A549 treated with RU486 at 1 μM for 4 hours (cell line): ENCODE data around the gene PHLDA1. TPM values are rescaled to one million over a fixed set of nuclear protein-coding genes. Genes with fewer than 3 reads are reported as not detected.

Experiments
- total RNA-seq: library from RNA; stranded (reverse); fragments of 200-300 nt; extraction: Qiagen RNA extraction; gene quantifications from 5 replicates; pipeline ENCODE4 v1.2.3, GENCODE V29; 2022; ENCODE audit warnings: low read depth

Gene PHLDA1
- total RNA-seq = 30.3 to 70.2 TPM (median 66.0 TPM) in 5 replicates

DNA sequence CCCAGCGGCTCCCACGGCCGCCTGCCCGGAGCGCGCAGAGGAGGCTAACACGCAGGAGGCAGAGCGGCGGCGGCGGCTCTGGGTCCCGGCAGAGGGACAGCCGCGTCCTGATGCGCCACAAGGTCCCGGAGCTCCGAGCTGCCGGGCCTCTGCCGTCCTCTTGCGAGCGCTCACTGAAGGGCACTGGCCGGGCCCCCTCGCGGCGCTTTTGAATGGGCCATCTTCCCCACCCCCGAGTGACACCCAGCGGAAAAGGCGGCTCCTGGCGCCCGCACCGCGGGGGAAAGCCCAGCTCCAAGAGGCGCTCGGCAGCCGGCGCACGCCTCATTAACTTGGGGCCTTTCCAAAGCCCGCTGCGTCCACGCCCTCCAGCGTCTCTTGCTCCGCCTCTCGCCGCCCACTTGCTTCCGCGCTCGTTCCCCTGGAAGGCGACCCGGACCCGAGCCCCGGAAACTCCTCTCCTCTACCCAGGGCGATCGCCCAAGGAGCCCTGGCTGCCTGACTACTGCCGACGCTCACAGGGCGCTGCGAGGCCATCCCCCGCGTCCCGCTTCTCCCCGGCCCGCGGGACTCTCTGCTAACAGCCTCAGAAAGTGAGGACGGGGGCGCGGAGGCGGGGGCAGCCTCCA is at the start of gene PHLDA1:
Gene PHLDA1 (minus strand): TSS at position 363 of the 629 bp plus-strand sequence.

Other genes with a start within 250 kb of the PHLDA1 start
- gene NAP1L1, start 52.9 kb upstream of the PHLDA1 start, total RNA-seq = 478 to 690 TPM (median 662 TPM) in 5 replicates